ENCODE data around the gene TBC1D22A.

The TBC1D22A gene

GRCh38 chr22:47191671-47192650, 429.5 kb downstream of the TBC1D22A start:
- no peak for DNase-seq (ENCODE audit: low read depth)

GRCh38 chr22:47192651-47193437, 430.4 kb downstream of the TBC1D22A start:
- DNase-seq (ENCODE audit: low read depth), result no peak

GRCh38 chr22:47193606-47194329, 431.3 kb downstream of the TBC1D22A start:
- no peak for DNase-seq (ENCODE audit: low read depth)

GRCh38 chr22:47194476-47195155, 432.2 kb downstream of the TBC1D22A start:
- no peak for DNase-seq (ENCODE audit: low read depth)

GRCh38 chr22:47195156-47195483, 432.7 kb downstream of the TBC1D22A start:
- no peak for DNase-seq (ENCODE audit: low read depth)

- DNase-seq (ENCODE audit: low read depth), result no peak
Measured at GRCh38 chr22:47195484-47196165, 433.2 kb downstream of the TBC1D22A start.

- no peak for DNase-seq (ENCODE audit: low read depth)
Measured at GRCh38 chr22:47196166-47196849, 433.9 kb downstream of the TBC1D22A start.

GRCh38 chr22:47196881-47197772, 434.7 kb downstream of the TBC1D22A start:
- no peak for DNase-seq (ENCODE audit: low read depth)

GRCh38 chr22:47197773-47198500, 435.5 kb downstream of the TBC1D22A start:
- no peak for DNase-seq (ENCODE audit: low read depth)

- DNase-seq (ENCODE audit: low read depth), result no peak
Measured at GRCh38 chr22:47198801-47199251, 436.4 kb downstream of the TBC1D22A start.

GRCh38 chr22:47199261-47199978, 437.0 kb downstream of the TBC1D22A start:
- DNase-seq (ENCODE audit: low read depth), result no peak

- no peak for DNase-seq (ENCODE audit: low read depth)
Measured at GRCh38 chr22:47199979-47200272, 437.5 kb downstream of the TBC1D22A start.

GRCh38 chr22:47200273-47201051, 438.0 kb downstream of the TBC1D22A start:
- DNase-seq (ENCODE audit: low read depth), result no peak

GRCh38 chr22:47201186-47201995, 438.9 kb downstream of the TBC1D22A start:
- DNase-seq (ENCODE audit: low read depth), result no peak

- no peak for DNase-seq (ENCODE audit: low read depth)
Measured at GRCh38 chr22:47201996-47202818, 439.8 kb downstream of the TBC1D22A start.
